OCI-LY1 (cell line): ENCODE results near the gene CLTC.

Source experiments
- CTCF ChIP-seq: fragments of 200-600 bp; sonication (generic), shearing (Covaris generic); IDR thresholded peaks from 2 replicates; pipeline ENCODE4 v1.5.1; 2017; ENCODE audit warnings: mild to moderate bottlenecking, antibody characterized with exemption, low read length, moderate library complexity, mixed read lengths
- EZH2 ChIP-seq: fragments of 200-600 bp; sonication (generic), shearing (Covaris generic); IDR thresholded peaks from 2 replicates; pipeline ENCODE4 v1.8.0; 2017; ENCODE audit warnings: borderline replicate concordance, mixed run types, mild to moderate bottlenecking, antibody characterized with exemption, low read length, moderate library complexity, mixed read lengths

DNA sequence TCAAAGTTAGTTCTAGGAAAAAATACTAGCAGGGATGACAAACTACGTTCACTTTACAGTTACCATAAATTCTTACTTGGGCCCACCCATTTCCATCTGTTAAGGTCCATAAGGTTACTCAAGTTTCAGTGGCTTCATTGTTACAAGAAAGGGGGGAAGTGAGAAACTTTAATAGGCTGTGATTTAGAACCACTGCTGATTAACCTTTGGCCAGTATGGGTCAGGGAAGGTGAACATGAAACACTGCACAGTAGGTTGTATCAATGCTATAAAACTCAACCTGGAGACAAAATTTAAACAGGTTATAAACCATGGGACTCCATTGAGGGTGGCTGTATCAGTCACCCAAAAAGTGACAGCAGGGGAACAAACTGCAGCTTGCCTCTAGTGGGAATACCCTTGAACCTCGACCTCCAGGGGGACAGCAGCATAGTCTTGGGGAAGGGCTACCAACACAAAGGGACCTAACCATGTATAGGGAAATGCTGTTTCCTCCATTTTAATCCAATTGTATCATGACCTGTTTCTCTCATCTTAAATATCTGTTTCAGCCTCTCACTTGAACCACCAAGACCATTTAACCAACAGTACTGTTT, 77.1 kb downstream of the CLTC start:
- TF ChIP-seq CTCF: no peak
- no peak for TF ChIP-seq EZH2
